Neuron (in vitro differentiated cells): ENCODE data around the gene AGO4.
"Not testable (repeated sequence)": the region's sequence is repeated elsewhere in the genome, so short reads cannot be mapped to it uniquely, and the experiment has no call there.

Experiments
- H2AFZ ChIP-seq: one replicate; pipeline ENCODE4 v1.6.1; 2013; ENCODE audit warnings: low read depth, mild to moderate bottlenecking, inconsistent platforms, low read length, moderate library complexity
- H3K27me3 ChIP-seq: one replicate; pipeline ENCODE4 v1.6.1; 2013; ENCODE audit warnings: low read length; ENCODE audit not compliant: insufficient read depth
- H3K36me3 ChIP-seq: one replicate; pipeline ENCODE4 v1.6.1; 2013; ENCODE audit warnings: low read length; ENCODE audit not compliant: insufficient read depth
- H3K4me1 ChIP-seq: one replicate; pipeline ENCODE4 v1.6.1; 2013; ENCODE audit warnings: low read length; ENCODE audit not compliant: insufficient read depth
- H3K4me3 ChIP-seq: 2 replicates; pipeline ENCODE4 v1.5.1; 2013; ENCODE audit warnings: mild to moderate bottlenecking, low read length, moderate library complexity
- H3K9me3 ChIP-seq: one replicate; pipeline ENCODE4 v1.6.1; 2013; ENCODE audit warnings: low read length

AGO4 gene

DNA sequence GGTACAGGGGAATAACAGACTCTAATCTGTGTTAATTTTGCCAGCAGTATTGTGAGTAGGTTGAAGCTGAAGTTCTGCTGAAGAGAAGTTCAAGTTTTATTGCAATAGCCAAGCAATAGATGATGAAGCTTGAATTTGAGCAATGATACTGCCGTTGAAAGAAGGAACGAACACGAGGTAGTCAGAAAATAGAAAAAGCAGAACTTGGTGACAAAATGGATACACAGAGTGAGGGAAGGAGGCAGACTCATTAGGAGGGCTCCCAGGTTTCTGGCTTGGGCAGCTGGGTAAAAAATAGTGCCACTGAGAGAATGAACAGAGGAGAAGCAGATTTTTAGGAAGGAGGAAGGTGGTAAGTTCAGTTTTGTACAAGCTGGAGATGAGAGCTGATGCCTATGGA, 52.9 kb downstream of the AGO4 start:
- peaks cover 16% of the 10 kb centered on the region for H3K36me3 ChIP-seq
- H3K4me3 ChIP-seq = no peak overlapping the region
- H3K27me3 ChIP-seq = no peaks in the 10 kb centered on the region
- no peaks in the 10 kb centered on the region for H3K4me1 ChIP-seq
- H2AFZ ChIP-seq = no peak overlapping the region
- H3K9me3 ChIP-seq = no peaks in the 10 kb centered on the region

DNA sequence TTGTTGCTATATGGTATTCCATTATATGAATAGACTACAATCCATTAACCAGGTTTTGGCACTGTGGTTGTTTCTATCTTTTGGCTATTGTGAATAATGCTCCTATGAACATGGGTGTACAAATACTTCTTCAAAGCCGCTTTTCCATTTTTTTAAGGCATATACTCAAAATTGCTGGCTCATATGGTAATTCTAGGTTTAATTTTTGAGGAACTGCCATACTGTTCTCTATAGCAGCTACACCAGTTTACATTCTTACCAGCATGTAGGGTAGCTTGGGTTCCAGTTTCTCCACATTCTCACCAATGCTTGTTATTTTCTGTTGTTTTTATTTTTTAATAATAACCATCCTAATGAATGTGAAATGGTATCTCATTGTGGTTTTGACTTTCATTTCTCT, 55.3 kb downstream of the AGO4 start:
- H3K9me3 ChIP-seq = no peaks in the 10 kb centered on the region
- H3K36me3 ChIP-seq = peaks cover 5% of the 10 kb centered on the region
- no peaks in the 10 kb centered on the region for H3K4me1 ChIP-seq

DNA sequence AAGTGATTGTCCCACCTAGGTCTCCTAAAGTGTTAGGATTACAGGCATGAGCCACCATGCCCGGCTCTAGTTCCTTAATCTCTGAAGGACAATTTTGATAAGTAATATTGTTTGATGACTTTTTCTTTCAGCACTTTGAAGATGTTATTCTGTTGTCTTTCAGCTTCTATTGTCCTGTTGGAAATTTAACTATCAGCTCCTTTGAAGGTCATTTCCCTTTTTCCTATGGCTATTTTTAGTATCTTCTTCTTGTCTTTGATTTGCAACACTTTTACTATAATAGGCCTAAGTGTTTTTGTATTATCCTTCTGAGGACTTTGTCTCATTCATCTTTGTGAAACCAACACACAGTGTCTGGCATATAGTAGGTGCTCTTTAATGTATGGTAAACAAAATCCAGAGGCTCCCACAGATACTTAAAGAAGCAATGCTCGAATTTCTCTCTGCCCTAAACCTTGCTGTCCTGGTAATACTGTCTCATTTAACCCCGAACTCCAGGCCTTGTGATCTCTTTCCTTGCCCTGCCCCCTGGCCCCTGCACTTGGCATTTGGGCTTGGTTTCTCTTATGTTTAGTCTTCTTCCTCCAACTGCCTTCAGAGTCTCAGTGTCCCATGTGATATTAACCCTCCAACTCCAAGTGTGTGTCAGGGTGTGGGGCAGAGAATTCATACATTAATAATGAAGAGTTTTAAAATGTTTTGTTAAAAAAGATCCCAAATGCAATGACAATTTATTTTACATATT, 56.2 kb downstream of the AGO4 start:
- no peaks in the 10 kb centered on the region for H3K9me3 ChIP-seq
- no peak overlapping the region for H3K4me3 ChIP-seq
- H2AFZ ChIP-seq = no peak overlapping the region
- H3K36me3 ChIP-seq = peaks cover 4% of the 10 kb centered on the region
- no peaks in the 10 kb centered on the region for H3K27me3 ChIP-seq
- no peaks in the 10 kb centered on the region for H3K4me1 ChIP-seq

More for the DNA sequence above, 55.3 kb downstream of the AGO4 start:
- Histone ChIP-seq H2AFZ (no peak overlapping the region), H3K4me3 (no peak overlapping the region), H3K27me3 (no peaks in the 10 kb centered on the region)

DNA sequence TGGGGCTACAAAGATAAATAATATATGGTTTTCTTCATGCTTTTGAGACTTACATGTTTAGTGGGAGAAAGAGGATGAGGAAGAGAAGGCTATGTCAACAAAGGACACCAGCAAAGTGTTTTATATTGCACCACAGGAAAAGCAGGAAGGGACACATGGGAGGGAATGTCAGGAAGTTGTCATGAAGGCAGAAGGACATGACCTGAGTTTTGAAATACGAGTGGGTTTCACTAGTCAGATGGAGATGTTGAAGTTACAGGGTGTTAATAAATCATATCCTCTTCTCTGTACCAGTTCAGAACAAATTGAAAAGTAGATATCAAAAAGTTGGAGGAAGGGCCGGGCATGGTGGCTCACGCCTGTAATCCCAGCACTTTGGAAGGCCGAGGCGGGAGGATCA, 57.0 kb downstream of the AGO4 start:
- H3K36me3 ChIP-seq = no peaks in the 10 kb centered on the region
- H3K4me1 ChIP-seq = no peaks in the 10 kb centered on the region

DNA sequence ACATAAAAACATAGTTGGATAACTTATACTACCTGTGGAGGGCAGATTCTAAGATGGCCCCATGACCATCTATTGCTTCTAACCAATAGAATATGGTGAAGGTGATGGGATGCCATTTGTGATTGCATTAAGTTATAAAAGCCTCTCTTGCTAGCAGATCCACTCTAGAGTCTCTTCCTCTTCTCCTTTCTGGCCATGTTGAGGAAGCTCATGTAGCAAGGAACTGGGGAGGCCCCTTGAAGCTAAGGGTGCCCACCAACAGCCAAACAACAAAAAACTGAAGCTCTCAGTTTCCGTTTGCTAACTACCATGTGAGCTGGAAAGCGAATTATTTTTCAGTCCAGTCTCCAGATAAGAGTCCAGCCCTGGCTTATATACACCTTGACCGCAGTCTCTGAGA, 59.2 kb downstream of the AGO4 start:
- Histone ChIP-seq H3K4me1 (no peaks in the 10 kb centered on the region), H3K9me3 (no peaks in the 10 kb centered on the region), H3K4me3 (no peak overlapping the region), H2AFZ (no peak overlapping the region), H3K36me3 (no peaks in the 10 kb centered on the region), H3K27me3 (no peaks in the 10 kb centered on the region)

More for the DNA sequence above, 57.0 kb downstream of the AGO4 start:
- no peak overlapping the region for H3K4me3 ChIP-seq
- no peaks in the 10 kb centered on the region for H3K27me3 ChIP-seq
- no peak overlapping the region for H2AFZ ChIP-seq
- H3K9me3 ChIP-seq = no peaks in the 10 kb centered on the region

DNA sequence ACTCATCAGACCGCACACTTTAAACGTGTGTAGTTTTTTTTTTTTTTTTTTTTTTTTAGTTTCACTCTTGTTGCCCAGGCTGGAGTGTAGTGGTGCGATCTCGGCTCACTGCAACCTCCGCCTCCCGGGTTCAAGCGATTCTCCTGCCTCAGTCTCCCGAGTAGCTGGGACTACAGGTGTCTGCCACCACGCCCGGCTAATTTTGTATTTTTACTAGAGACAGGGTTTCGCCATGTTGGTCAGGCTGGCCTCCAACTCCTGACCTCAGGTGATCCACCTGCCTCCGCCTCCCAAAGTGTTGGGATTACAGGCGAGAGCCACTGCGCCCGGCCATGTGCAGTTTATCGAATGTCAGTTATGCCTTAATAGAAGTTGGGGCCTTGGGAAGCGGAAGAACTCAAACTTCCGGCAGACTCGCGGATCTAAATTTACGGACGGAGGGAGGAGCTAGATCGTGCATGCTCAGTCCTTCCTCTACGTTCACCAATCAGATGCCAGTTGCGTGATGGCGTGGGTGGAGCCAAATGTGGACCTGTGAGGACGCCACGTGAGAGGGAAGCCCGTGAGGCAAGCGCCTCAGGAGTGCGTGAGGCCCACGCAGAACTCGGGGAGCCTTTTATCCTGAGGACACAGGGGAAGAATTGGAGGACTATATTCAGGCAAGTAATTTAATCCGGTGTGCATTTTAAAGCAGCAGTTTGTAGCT, 61.6 kb downstream of the AGO4 start:
- not testable (repeated sequence) for H3K36me3 ChIP-seq, H3K4me1 ChIP-seq, H3K27me3 ChIP-seq, H3K9me3 ChIP-seq, H2AFZ ChIP-seq, H3K4me3 ChIP-seq

DNA sequence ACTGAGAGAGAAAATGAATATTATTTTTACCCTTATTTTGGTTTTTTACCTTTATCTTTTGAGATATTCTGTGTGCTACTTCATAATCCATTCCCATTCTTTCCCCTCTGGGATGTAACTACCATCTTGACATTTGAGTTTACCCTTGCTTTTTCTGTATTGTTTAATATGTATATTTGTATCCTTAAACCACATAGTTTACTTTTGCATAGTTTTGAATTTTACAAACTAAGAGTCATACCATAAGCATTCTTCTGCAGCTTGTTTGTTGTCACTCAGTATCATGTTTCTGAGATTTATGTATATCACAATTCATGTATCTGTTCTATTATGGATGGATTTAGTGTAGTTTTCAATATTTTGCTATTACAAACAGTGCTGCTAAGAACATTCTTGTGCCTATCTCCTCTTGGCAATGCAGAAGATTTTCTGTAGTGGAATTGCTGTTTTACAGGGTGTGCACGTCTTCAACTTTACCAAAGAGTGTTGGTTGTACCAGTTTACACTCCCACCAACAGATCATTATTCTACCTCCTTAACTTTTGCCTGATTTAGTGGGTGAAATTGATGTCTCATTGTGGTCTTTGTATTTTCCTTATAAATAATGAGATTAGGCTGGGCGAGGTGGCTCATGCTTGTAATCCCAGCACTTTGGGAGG, 63.0 kb downstream of the AGO4 start:
- Histone ChIP-seq H2AFZ (no peak overlapping the region), H3K4me1 (no peaks in the 10 kb centered on the region), H3K4me3 (no peak overlapping the region), H3K36me3 (no peaks in the 10 kb centered on the region), H3K9me3 (no peaks in the 10 kb centered on the region), H3K27me3 (no peaks in the 10 kb centered on the region)

DNA sequence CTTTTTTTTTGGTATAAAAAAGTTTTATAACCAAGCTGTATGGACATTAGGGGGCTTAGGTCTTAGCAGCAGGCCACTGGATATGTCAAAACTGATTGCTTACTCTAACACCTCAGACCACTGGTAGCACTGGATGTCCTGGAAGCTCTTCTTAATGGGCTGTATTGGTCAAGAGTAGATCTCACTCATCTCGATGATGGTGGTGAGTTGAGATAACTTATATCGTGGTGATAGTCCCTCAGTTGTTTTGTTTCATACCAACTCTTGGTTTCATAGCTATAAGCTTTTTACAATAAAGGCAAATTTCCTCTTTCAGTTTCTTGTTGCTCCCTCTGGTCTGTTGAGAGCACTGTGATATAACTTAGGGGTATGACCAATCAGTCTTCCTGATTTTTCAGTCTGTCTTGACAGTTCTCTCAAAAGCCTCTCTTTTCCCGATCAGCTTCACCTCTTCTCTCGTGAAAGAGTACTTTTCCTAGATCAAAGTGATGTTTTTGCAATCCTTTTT, 65.5 kb downstream of the AGO4 start:
- H3K9me3 ChIP-seq = no peaks in the 10 kb centered on the region
- H3K4me1 ChIP-seq = no peaks in the 10 kb centered on the region
- H2AFZ ChIP-seq = no peak overlapping the region
- H3K27me3 ChIP-seq = no peaks in the 10 kb centered on the region
- no peaks in the 10 kb centered on the region for H3K36me3 ChIP-seq
- no peak overlapping the region for H3K4me3 ChIP-seq

DNA sequence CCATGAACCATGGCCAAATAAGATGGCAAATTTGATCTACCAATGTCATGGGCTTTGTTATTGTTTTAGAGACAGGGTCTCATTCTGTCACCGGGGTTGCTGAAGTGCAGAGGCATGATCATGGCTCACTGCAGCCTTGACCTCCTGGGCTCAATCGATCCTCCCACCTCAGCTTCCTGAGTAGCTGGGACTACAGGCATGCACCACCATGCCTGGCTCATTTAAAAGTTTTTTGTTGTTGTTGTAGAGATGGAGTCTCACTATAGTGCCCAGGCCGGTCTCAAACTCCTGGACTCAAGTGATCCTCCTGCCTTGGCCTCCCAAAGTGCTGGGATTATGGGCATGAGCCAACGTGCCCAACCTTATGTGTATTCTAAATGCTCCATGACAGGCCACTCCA, 66.3 kb downstream of the AGO4 start:
- H3K27me3 ChIP-seq, H3K4me1 ChIP-seq, H2AFZ ChIP-seq, H3K36me3 ChIP-seq, H3K9me3 ChIP-seq, H3K4me3 ChIP-seq: not testable (repeated sequence)

DNA sequence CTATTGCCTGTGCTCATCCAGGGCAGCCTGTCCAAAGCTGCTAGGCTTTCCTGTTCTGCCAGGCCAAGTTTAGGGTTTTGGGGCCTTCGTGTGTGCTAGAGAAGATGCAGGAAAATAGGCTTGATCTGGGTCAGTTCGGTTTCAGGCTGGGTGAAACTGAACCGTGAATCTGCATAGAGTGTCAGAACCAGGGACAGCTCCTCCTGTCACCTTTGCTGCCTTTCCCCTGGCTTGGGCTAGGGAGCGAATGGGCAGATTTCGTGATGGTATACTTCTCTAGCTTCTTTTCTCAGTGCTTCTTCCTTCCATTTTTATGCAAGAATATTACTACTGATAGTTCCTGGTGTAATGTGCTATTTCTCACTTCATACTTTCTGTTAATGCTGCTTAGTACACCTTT, 69.2 kb downstream of the AGO4 start:
- no peaks in the 10 kb centered on the region for H3K9me3 ChIP-seq
- H3K4me3 ChIP-seq = no peak overlapping the region
- H2AFZ ChIP-seq = no peak overlapping the region
- no peaks in the 10 kb centered on the region for H3K4me1 ChIP-seq
- no peaks in the 10 kb centered on the region for H3K36me3 ChIP-seq
- H3K27me3 ChIP-seq = no peaks in the 10 kb centered on the region

DNA sequence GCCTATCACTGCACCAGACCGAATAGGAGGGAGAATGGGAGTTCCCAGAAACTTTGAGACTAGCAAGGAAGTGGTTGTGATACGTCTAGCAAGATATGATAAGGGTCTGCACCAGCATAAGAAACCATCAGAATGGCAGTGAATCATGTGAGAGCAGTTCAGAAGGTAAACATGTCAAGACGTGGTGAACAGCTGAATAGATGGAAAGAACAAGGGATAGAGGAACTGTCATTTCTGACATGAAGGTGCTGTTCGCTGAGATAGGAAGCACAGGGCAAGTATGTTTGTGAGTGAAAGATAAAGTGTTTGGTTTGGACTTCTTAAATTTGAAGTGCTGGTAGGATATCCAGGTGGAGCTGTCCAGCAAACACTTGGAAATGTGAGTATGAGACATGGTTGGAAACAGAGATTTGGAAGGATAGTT, 74.0 kb downstream of the AGO4 start:
- no peak overlapping the region for H3K4me3 ChIP-seq
- H3K36me3 ChIP-seq = no peaks in the 10 kb centered on the region
- no peaks in the 10 kb centered on the region for H3K27me3 ChIP-seq
- H3K9me3 ChIP-seq = no peaks in the 10 kb centered on the region
- peaks cover 29% of the 10 kb centered on the region for H3K4me1 ChIP-seq
- H2AFZ ChIP-seq = no peak overlapping the region

DNA sequence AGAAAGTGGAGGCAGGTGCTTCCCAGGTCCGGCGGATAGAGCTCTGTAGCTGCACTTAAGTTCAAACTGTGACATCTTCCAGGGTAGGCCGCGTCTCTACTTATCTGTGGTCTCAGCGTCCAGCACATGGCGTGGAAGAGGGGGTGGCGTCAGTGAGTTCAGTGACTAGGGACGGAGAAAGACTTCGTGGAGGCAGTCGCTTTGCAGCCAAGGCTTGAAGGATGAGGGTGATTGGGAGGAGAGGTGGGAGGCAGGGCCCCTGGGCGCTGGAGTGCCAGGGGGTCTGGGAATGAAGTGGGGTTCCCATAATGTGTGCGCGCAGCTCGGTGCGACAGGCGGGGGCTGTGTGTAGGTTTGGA, 74.7 kb downstream of the AGO4 start:
- no peaks in the 10 kb centered on the region for H3K36me3 ChIP-seq
- no peaks in the 10 kb centered on the region for H3K27me3 ChIP-seq
- H3K4me3 ChIP-seq = peak overlapping the region; percentile 99
- H3K9me3 ChIP-seq = no peaks in the 10 kb centered on the region
- no peak overlapping the region for H2AFZ ChIP-seq
- peaks cover 36% of the 10 kb centered on the region for H3K4me1 ChIP-seq

DNA sequence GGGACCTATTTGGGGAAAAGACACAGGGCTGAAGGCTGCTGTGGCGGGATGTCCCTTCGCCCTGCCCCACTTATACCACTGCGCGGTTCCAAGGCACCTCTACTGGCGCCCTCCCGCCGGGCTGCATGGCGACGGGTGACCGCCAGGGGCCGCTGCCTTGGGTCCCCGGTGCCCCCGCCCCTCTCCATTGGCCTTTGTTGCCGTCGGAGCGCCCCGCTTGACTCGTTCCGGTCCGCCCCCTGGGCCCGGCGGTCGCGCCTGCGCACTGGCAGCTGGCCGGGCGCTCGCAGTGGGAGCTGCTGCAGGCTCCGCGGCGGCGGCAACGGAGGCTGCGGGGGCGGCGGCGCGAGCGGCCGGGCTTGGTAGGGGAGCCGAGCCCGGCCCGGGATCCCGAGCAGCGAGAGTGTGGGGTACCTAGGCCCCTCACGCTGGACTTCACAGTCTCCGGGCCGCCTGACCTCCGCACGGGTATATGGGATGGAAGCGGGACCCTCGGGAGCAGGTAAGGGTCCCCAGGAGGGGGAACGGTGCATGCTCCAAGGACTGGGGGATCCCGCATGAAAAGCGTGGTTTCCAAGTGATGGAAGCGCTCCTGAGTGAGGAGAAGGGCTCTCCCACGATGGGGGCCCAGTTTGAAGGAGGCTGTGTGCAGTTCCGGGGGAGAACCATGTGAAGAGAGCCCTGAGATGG, 75.3 kb downstream of the AGO4 start, which contains the start of gene AGO1:
TSS of gene AGO1 (plus strand) at position 265 of the 690 bp plus-strand sequence. CDS start at position 478, 213 bp downstream.
- H3K27me3 ChIP-seq = no peaks in the 10 kb centered on the region
- H3K4me3 ChIP-seq = peak within 1 kb of the TSS; percentile 99
- H3K36me3 ChIP-seq = peaks cover under 1% of the 10 kb centered on the region
- peaks cover 41% of the 10 kb centered on the region for H3K4me1 ChIP-seq
- no peaks in the 10 kb centered on the region for H3K9me3 ChIP-seq
- H2AFZ ChIP-seq = peak within 1 kb of the TSS; percentile 78
